Mucosa of stomach (tissue), 1 donor: ENCODE measurements around the gene SAAL1.

Experiments used
- H3K27me3 ChIP-seq: one replicate; pipeline ENCODE4 v1.7.0; 2013; ENCODE audit warnings: mild to moderate bottlenecking, low read length; ENCODE audit not compliant: control insufficient read depth, insufficient read depth
- H3K36me3 ChIP-seq: one replicate; pipeline ENCODE4 v1.7.0; 2013; ENCODE audit warnings: low read length; ENCODE audit not compliant: control insufficient read depth, insufficient read depth
- H3K4me1 ChIP-seq: one replicate; pipeline ENCODE4 v1.7.0; 2013; ENCODE audit warnings: mild to moderate bottlenecking, low read length; ENCODE audit not compliant: control insufficient read depth, insufficient read depth
- H3K4me3 ChIP-seq: one replicate; pipeline ENCODE4 v1.7.0; 2013; ENCODE audit warnings: low read length
- H3K9ac ChIP-seq: one replicate; pipeline ENCODE4 v1.7.0; 2013; ENCODE audit warnings: mild to moderate bottlenecking, low read length, moderate library complexity
- H3K9me3 ChIP-seq: one replicate; pipeline ENCODE4 v1.7.0; 2013; ENCODE audit warnings: mild to moderate bottlenecking, low read length, moderate library complexity; ENCODE audit not compliant: control insufficient read depth
- donor health status: Pancreatic carcinoma.

The SAAL1 gene

DNA sequence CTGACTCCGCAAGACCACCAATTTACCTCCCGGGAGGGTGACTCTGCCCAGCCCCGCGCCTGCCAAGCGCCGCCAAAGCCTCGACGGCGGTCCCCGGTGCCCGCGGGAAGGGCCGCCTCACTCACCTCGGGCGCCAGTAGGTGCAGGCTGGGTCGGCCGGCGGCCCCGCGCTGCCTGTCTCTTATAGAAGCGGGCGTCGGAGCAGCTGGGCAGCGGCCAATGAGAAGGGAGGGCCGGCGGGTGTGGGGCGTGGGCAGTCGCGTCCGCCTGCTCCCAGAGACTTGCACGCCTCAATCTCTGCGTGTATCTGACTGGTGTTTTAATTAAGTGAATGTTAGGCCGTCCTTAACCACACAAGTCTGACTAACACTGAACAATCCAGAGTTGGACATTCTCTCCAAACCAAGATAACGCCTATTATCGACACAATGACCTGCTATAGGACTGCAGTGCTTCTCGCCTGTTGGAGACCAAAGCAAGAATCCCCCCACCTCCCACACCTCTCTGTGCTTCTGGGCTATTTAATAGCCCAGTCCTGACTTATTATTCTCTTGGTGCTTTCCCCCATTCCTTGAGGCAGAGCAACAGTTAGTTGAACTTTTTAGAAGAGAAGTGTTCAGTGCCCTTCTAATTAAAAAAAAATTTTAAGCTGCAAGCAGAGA is 59.6 kb downstream of the SAAL1 start, which contains the start of gene TPH1:
Gene TPH1, minus strand, starts transcription at position 154 of the 662 bp plus-strand sequence. CDS start 5,507 bp downstream, outside the sequence.
- no peak within 1 kb of the TSS for H3K4me3 ChIP-seq
- H3K36me3 ChIP-seq = no peaks in the 10 kb centered on the region
- H3K9me3 ChIP-seq = no peaks in the 10 kb centered on the region
- H3K9ac ChIP-seq = no peak within 1 kb of the TSS
- peaks cover 10% of the 10 kb centered on the region for H3K27me3 ChIP-seq
- no peaks in the 10 kb centered on the region for H3K4me1 ChIP-seq

DNA sequence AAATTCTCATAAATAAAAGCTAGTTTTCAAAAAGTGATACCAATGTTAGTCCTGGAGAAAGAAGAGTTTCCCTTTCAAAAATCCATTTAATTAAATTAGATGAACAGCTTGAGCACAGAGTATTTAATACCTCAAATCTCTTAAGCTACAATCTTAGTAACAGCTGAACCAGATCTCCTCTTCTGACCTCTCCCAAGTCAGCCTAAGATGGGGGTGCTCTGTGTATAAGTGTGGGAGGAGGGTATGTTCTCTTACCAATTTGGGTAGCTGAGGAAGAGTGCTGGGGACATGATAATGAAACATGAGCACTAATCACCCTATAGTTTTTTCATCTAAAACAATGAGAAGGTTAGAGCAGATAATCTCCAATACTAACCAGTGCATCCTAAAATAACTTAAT is 69.4 kb downstream of the SAAL1 start:
- Histone ChIP-seq H3K4me3 (no peak overlapping the region), H3K36me3 (no peaks in the 10 kb centered on the region), H3K27me3 (peaks cover 3% of the 10 kb centered on the region), H3K4me1 (no peaks in the 10 kb centered on the region), H3K9me3 (no peaks in the 10 kb centered on the region), H3K9ac (no peak overlapping the region)
